Omental fat pad (tissue), 4 donors: ENCODE data around the gene MYO16. TPM values are rescaled to one million over a fixed set of nuclear protein-coding genes. Genes with fewer than 3 reads are reported as not detected.

Experiments used
- ATAC-seq: fragments of 150-250 bp; one replicate; pipeline ENCODE4 v1.9.1; 2016; ENCODE audit warnings: mild to moderate bottlenecking, moderate library complexity; ENCODE audit not compliant: low FRiP score
- DNase-seq: peaks from one replicate; pipeline ENCODE4 v3.0.0-alpha.2; 2019; ENCODE audit warnings: low spot score
- total RNA-seq, 4 donors: library from RNA; depleted of rRNA; stranded (reverse); fragments of >200 nt; gene quantifications; one replicate each; pipeline ENCODE4 v1.1.0, GENCODE V29; 2016
- TF ChIP-seq, protein P1 (sequence below), 3 donors: fragments of 450-650 bp; IDR thresholded peaks; one replicate each; pipeline ENCODE4 v1.5.1; 2016 to 2017; ENCODE audit warnings: antibody characterized with exemption in 3 of 3, mild to moderate bottlenecking in 3 of 3, moderate library complexity in 2 of 3

MYO16 gene
- total RNA-seq, 4 donors from 2014 or later: 0.48 to 1.9 (median 0.93) TPM; not detected in 1

DNA sequence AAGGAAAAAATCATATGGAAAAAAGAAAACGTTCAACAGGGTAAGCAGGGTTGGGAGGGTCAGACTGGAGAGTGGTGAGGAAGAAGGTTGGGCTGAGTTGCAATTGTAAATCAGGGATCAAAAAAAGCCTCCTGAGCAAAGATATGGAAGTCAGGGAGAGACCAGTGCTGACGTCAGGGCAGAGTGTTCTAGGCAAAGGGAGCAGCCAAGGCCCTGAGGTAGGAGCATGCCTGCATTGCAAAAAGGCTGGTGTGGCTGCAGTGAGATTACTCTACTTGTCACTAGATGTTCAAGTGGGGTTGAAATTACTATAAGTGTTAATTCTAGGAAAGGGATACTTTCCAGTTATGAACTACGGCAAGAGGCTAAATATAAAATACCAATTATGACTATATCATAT is 562.0 kb downstream of the MYO16 start:
- TF ChIP-seq, protein P1, sequence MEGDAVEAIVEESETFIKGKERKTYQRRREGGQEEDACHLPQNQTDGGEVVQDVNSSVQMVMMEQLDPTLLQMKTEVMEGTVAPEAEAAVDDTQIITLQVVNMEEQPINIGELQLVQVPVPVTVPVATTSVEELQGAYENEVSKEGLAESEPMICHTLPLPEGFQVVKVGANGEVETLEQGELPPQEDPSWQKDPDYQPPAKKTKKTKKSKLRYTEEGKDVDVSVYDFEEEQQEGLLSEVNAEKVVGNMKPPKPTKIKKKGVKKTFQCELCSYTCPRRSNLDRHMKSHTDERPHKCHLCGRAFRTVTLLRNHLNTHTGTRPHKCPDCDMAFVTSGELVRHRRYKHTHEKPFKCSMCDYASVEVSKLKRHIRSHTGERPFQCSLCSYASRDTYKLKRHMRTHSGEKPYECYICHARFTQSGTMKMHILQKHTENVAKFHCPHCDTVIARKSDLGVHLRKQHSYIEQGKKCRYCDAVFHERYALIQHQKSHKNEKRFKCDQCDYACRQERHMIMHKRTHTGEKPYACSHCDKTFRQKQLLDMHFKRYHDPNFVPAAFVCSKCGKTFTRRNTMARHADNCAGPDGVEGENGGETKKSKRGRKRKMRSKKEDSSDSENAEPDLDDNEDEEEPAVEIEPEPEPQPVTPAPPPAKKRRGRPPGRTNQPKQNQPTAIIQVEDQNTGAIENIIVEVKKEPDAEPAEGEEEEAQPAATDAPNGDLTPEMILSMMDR (IDR thresholded peaks at IDR 0.05): no peak
- DNase-seq (no peak), ATAC-seq (no peak)

DNA sequence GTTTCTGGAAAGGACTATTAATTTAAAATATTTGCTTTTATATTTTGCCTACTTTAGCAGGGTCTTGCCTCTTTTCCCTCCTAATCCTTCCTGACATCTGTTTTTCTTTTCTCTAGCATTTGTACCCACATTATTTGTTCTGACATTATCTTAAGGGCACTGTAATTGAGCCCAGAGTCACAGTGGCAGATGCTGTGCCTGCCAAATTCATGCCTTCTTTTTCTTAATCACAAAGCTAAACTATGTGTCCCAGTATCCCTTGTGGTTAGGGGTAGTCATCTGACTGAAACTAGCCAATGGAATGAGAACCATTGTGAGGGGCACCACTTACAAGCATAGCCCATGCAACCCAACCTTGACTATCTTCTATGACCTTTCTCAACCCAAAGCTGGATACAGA is 562.9 kb downstream of the MYO16 start:
- TF ChIP-seq, protein P1 (IDR thresholded peaks at IDR 0.05): no peak
- DNase-seq (no peak), ATAC-seq (no peak)

DNA sequence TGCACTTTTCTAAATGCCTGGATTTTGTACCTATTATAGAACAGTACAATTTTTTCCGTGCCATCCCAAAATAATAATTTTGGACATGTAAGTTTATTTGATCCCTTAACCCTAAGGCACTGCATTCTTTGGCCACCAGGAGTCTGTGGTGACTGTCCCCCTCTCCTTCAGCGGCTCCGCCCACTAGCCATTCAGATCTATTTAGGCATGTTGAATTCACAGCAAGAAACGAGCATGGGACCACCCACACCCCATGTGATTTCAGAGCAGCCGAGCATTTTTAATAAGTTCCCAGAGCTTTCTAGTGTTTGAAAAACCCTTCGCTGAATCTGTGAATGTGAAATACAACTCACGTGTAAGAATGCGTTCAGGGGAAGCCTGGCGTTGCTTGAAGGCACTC is 567.5 kb downstream of the MYO16 start:
- TF ChIP-seq, protein P1 (IDR thresholded peaks at IDR 0.05): no peak
- no peak for DNase-seq
- ATAC-seq: no peak

GRCh38 chr13:109198585-109198984 is 569.2 kb downstream of the MYO16 start:
- ATAC-seq: no peak
- TF ChIP-seq, protein P1 (IDR thresholded peaks at IDR 0.05): no peak
- DNase-seq: no peak

DNA sequence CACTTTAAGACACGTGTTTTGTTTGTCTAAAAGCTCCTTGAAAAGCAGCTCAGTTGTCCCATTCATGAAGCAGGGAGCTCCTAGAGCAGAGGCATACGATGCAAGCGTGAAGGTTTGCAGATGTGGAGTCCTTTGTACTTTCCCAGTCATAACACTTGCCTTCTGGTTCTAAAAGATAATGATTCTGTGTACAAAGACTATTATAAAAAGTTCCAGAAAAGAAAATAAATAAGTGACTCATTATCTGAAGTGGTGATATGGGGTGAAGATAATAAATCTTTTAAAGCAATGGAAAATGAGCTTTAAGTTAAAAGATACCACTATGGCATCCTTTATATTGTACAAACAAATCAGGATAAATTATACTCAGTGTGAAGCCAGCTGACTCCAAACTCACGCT is 569.9 kb downstream of the MYO16 start:
- ATAC-seq (no peak), DNase-seq (no peak)
- TF ChIP-seq, protein P1 (IDR thresholded peaks at IDR 0.05): no peak

DNA sequence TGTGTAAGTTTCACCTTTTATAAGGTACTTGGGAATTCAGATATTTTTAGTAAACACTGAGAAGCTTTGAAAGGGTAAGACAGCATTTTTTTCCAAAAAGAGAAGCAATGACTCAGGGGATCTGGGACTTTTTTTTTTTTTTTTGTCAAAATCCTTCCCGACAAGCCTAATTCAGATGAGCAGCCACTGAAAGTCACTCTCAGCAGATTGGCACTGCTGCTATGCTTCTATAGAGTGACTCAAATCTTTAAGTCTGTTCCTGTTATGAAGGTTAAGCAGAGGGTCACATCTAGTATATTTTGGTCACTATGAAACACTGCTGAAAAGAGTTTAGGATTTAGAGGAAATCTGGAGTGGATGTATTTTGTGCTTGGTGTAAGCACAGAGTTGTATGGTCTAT is 571.1 kb downstream of the MYO16 start:
- ATAC-seq (no peak), DNase-seq (no peak)
- TF ChIP-seq, protein P1 (IDR thresholded peaks at IDR 0.05): no peak

- no peak for ATAC-seq
- TF ChIP-seq, protein P1 (IDR thresholded peaks at IDR 0.05): no peak
- DNase-seq: no peak
Observed at GRCh38 chr13:109203587-109203986, 574.2 kb downstream of the MYO16 start.
